Upper lobe of left lung (tissue), 4 donors: ENCODE data around the gene NRF1.

Experiments
- EP300 ChIP-seq, 4 donors: sonication (generic); formaldehyde crosslinking; IDR thresholded peaks; one replicate each; pipeline ENCODE4 v1.5.1; 2017; ENCODE audit warnings: antibody characterized with exemption in 4 of 4, control low read depth in 2 of 4
- POLR2A ChIP-seq, 4 donors: fragments of 450-650 bp; IDR thresholded peaks; one replicate each; pipeline ENCODE4 v1.5.1; 2016 to 2017; ENCODE audit warnings: antibody characterized with exemption in 4 of 4, mild to moderate bottlenecking in 2 of 4
- TF ChIP-seq, protein P1 (sequence below), 6 experiments: fragments of 450-650 bp in 4 of 6; fragments of 200-600 bp in 2 of 6; sonication (generic) in 2 of 6; IDR thresholded peaks; one replicate each; pipeline ENCODE4 v1.5.1; 2016 to 2019; ENCODE audit warnings: antibody characterized with exemption in 6 of 6

DNA sequence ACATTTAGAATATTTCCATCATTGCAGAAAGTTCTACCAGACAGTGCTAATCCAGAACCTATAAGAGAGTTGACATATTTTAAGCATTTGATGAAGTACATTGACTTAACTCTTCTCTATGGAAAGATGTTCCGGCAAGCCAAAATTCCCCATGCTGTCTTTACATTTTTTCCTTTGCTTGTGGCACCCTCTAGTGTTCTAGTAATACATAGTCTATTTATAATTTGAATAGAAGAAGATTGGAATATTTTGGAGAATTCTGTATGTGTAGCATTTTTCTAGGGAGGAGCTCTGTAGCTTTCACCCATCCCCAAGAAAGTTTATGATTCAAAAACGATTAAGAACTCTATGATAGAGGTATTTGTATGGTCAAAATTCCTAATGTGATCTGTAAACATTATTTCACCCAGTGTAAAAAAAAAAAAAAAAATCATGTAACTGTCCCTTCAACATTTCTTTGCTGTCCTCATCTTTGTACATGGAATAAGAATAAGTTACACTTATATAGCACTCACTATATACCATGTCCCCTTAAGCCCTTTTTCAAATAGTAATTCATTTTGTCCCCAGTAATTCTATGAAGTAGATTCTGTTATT, 33.2 kb downstream of the NRF1 start:
- TF ChIP-seq, protein P1, sequence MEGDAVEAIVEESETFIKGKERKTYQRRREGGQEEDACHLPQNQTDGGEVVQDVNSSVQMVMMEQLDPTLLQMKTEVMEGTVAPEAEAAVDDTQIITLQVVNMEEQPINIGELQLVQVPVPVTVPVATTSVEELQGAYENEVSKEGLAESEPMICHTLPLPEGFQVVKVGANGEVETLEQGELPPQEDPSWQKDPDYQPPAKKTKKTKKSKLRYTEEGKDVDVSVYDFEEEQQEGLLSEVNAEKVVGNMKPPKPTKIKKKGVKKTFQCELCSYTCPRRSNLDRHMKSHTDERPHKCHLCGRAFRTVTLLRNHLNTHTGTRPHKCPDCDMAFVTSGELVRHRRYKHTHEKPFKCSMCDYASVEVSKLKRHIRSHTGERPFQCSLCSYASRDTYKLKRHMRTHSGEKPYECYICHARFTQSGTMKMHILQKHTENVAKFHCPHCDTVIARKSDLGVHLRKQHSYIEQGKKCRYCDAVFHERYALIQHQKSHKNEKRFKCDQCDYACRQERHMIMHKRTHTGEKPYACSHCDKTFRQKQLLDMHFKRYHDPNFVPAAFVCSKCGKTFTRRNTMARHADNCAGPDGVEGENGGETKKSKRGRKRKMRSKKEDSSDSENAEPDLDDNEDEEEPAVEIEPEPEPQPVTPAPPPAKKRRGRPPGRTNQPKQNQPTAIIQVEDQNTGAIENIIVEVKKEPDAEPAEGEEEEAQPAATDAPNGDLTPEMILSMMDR (IDR thresholded peaks at IDR 0.05), result peak in 2 of 6 experiments; percentile 36 to 37
- TF ChIP-seq EP300 (IDR thresholded peaks at IDR 0.05) (no peak), POLR2A (IDR thresholded peaks at IDR 0.05) (no peak)
